ENCODE results near the gene ATG16L2. TPM values are rescaled to one million over a fixed set of nuclear protein-coding genes. Genes with fewer than 3 reads are reported as not detected.

ATG16L2 gene, protein sequence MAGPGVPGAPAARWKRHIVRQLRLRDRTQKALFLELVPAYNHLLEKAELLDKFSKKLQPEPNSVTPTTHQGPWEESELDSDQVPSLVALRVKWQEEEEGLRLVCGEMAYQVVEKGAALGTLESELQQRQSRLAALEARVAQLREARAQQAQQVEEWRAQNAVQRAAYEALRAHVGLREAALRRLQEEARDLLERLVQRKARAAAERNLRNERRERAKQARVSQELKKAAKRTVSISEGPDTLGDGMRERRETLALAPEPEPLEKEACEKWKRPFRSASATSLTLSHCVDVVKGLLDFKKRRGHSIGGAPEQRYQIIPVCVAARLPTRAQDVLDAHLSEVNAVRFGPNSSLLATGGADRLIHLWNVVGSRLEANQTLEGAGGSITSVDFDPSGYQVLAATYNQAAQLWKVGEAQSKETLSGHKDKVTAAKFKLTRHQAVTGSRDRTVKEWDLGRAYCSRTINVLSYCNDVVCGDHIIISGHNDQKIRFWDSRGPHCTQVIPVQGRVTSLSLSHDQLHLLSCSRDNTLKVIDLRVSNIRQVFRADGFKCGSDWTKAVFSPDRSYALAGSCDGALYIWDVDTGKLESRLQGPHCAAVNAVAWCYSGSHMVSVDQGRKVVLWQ
- total RNA-seq: 4.2 TPM

DNA sequence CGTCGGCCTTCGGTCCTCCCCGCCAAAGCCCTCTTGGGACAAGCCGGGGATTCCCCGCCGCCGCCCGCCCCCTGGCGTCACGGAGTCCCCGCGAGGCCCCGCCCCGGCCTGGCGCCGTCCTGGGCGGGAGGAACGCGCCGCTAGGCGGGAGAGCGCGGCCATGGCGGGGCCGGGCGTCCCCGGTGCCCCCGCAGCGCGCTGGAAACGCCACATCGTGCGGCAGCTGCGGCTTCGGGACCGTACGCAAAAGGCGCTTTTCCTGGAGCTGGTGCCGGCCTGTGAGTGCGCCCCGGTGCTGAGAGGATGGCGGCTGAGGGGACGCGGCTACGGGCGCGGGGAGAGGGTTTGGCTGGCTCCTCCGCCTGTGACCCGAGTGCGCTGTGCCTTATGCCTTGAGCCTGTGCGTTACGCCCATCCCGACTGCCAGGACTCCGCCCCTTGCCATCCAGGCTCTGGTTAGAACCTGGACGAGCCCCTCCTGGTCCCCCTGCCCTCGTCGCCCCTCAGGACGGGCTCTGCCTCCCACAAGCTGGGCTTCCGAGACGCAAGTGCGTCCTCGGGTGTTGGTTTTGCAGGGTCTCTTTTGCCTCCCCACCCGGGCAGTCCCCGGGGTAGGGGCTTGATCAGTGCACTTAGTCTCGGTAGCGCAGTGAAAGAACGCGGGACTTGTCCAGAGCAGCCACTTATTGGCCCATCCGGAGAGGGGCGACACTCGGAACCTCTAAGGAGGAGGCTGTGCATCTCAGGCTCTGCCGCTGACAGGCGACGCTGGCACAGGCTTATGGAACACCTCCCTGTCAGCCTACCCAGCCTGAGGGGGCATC lies at the start of gene ATG16L2:
Gene ATG16L2 (plus strand): TSS at position 126 of the 824 bp plus-strand sequence. CDS start 35 bp downstream, at position 161.
- no peak for DNase-seq

DNA sequence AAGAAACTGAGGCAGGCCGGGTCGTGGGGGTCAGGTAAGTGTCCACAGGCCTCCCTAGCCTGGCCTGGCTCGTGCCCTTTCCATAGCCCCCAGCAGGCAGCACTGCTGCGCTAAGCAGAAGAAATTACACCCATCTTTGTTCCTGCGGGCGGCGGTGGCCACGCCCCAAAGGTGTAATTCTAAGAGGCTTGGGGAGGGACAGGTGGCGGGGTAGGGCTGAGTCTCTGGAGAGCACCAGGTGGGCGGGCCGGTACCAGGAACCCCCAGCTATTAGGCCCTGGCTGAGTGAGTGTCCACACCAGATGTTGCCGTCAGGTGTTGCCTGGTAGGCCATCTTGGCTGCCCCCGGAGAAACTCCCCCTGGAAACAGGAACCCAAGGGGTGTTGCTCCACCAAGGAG lies 49.7 kb upstream of the ATG16L2 start:
- DNase-seq: no peak

DNA sequence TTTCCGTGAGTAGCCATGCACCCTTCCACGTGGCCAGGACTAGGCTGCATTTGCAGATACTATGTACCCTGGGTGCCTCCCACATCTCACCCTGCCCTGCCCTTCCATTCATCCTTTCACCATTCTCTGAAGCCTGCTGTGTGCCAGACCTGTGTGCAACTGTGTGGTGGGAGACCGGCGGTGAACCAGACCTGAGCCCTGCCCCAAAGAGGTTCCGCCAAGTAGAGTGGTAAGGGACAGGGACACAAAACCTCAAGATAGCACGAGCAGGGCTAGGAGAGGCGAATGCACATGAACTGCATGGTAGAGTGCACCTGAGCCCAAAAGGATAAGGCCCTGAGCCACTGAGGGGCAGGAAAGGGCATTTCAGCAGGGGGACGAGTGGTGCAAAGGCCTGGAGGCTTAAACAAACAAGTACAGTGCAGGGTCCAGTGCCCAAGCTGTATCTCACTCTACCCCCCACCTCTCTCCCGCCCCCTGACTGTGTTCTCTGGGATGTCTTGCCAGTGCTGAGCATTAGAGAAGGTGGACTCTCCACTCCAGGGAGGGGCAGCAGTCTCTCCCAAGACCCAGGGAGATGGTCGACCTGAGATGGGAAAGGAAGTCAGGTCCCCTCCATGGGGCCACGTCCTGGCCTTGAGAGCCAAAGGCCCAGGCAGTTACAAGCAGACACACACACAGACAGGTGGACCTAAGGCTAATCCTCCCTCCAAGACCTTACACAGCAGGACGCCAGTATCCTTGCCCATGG lies 47.9 kb upstream of the ATG16L2 start:
- no peak for DNase-seq

DNA sequence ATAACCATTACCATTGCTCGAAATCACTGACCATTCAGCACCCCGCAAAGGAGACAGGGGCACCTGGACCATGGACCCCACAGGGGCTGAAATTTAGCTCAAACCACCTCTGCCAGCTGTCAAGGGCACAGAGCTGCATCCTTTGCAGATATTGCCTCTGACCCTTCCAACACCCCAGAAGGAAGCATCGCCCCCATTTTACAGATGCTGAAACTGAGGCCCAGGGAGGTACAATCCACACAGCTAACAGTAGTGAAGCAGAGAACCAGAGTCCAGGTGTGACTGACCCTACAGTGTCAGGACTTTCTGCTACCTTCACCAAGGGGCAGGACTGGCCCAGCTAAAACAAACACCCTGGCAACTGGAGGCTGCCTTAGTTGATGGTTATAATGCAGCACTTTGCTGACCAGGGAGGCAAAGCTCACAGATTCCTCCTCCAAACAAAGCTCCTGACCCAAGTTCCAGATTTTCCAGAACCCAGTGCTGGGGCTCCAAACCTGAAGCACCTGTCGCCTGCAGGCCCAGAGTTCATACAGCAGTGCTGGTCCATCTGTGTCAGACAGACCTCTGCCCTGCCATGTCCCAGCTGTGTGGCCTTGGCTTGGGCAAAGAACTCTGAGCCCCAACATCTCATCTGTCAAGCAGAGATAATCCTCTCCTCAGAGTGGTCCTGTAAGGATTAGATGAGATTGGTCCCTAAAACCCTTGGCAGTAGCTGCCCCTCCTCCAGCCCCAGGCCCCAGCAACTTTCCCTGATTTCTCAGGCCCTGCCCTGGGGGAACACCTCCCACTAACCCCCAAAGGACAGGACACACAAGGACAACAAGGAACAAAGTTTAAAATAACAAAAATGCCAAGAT lies 46.8 kb upstream of the ATG16L2 start:
- DNase-seq: no peak

DNA sequence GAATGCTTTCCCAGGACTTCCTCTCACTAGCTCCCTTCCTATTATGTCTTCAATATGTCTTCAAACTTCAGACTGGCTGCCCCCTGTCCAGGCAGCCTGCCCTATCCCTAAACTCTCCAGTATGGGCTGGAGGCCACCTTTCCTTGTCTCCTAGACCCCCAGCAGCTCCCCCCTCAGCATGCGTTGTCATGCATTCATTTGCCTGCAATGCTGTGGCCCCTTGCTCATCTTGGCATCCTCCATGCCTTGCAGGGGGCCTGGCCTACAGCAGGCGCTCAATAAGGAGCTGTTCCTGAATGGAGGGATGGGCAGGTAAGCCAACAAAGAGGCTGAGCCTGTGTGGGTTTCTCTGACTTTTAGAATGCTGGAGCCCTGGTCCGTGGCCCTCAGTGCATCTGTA lies 45.6 kb upstream of the ATG16L2 start:
- DNase-seq: no peak

DNA sequence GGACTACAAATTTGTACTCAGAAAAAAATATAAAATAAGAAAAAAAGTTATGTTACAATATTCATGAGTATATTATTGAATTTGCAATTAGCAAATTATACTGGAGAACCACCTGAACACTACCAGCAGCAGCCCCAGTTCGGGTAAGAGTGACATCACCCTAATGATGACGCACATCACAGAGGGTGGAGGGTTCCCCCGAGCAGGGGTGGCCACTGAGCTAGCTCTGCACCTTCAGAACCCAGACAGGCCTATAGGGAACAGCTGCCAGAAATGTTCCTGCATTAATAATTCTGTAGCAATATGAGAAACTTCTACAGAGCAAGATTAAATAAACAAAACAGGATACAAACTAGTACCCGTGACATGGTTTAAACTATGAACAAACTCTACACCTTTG lies 44.5 kb upstream of the ATG16L2 start:
- no peak for DNase-seq

DNA sequence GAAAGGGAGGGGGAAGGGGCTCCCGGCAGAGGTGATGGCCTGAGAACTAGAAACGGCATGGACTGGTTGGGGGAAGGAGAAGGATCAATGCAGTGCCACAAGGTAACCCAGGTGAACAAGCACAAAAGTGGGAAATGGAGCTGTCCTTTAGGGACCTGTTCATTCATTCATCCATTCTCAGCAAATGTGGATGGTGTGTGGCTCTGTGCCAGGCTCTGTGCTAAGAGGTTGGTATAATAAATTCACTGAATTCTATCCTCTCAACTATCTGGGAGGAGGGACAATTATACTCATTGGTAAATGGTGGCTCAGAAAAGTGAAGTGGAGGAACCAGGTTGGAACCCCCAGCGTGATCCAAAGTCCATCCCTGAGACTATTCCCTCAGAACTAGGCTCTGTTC lies 43.4 kb upstream of the ATG16L2 start:
- DNase-seq: no peak

DNA sequence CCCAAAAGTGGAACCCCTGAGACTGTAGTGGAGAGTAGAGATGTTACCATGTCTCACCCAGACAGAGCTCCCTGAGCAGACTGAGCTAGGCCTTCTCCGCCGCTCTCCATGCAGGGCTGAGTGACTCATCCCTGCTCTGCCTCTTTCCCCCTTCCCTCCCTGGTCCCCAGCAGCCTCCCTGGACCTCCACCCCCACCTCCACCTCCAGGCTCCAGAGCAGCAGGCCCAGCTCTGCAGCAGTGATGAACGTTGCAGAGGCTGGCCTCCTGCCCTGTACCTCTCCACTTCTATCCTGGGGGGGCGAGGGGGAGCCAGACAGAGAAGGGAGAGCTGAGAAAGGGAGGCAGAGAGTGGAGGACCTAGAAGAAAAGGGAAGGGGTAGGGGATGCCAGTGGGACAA lies 42.7 kb upstream of the ATG16L2 start:
- DNase-seq: no peak

DNA sequence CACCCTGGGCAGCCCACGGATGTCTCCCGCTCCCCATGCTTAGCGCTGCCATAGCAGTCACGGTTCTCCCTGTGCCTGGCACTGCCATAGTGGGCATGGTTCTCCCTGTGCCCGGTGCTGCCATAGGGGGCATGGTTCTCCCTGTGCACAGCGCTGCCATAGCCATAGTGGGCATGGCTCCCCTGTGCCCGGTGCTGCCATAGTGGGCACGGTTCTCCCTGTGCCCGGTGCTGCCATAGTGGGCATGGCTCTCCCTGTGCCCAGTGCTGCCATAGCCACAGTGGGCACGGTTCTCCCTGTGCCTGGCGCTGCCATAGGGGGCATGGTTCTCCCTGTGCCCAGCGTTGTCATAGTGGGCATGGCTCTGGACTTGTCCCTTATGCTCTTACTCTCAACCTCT lies 42.2 kb upstream of the ATG16L2 start:
- DNase-seq: no peak

DNA sequence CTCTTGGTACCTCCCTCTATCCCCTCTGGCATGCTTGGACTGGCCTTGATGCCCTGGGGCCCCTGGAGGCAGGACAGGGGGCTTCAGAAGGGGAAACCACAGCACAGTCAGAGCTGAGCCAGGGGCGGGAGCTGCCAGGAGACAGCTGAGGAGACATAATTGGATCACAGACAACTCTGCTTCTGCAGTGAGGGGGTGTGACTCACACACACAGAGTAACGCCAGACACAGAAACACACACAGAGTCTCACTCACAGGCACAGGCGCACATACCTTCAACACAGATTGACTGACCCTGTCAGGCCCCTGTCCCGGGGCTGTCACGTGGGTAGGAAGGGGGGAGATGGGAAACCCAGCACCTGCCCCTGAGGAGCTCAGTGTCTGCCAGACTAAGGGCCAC lies 40.9 kb upstream of the ATG16L2 start:
- peak; percentile 62 for DNase-seq

DNA sequence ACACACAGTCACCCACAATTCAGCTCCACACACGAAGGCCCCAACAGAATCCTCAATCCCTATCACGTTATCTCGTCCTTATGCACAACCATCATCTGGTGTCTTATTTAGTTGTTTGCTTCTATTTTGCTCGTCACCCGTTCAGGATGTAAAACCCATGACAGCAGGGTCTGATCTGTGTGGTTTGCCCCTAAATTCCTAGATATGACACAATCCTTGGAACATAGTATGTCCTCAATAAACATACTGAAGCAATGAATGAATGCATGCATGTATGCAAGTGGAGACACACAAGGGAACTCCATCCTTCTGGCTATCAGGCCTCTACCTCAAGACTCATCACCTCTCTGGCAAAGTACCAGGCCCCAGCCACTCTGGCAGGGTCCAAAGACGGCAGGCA lies 40.5 kb upstream of the ATG16L2 start:
- DNase-seq: no peak

DNA sequence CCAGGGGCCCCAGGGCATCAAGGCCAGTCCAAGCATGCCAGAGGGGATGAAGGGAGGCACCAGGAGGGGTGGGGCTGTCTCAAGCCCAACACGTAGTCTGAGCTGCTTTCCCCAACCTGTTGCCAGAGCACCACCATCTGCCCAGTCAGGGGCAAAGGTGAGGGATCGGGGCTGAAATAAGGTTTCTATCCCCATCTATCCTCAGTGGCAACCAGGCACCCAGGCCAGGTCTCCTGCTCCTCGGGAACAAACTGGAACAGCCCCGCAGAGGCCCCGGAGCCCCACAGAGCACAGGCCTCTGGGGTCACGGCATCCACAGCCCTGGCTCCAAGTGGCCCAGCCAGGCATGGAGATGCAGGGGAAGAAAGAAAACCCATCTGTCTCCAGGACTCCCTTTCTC lies 39.7 kb upstream of the ATG16L2 start:
- DNase-seq: no peak

DNA sequence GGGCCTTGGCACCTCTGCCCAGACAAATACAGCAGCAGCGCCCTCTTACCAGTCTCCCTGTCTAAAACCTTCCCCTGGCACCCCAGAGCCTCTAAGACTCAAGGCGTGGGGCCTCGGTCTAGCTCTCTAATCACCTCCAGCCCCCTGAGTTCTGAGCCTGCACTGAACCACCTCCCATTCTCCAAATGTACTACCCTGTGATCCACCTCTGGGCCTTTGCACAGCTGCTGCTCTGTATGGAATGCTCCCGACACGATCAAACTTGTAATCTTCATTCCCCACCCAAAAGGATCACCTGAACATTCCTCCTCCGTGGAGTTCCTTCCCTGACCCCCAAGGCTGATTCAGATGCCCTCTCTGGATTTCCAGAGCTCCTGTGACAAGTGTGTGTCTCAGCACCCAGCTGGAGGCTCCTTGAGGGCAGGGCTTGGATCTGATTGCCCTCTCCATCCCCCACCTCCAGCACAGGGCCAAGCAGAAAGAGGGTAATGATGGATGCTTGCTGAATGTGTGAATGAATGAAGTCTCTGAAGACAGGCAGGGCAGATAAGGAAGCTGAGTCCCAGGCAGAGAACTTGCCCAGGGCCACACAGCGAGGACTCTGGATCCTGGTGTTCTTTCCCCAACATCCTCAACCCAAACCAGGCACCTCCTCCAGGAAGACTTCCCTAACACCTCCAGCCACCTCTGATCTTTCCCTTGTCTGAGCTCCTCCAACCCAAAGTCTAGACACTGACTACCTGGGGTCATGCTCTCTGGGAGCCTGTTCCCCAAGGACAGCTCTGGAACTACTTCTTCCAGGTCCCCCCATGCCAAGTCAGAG lies 38.7 kb upstream of the ATG16L2 start:
- DNase-seq: no peak

DNA sequence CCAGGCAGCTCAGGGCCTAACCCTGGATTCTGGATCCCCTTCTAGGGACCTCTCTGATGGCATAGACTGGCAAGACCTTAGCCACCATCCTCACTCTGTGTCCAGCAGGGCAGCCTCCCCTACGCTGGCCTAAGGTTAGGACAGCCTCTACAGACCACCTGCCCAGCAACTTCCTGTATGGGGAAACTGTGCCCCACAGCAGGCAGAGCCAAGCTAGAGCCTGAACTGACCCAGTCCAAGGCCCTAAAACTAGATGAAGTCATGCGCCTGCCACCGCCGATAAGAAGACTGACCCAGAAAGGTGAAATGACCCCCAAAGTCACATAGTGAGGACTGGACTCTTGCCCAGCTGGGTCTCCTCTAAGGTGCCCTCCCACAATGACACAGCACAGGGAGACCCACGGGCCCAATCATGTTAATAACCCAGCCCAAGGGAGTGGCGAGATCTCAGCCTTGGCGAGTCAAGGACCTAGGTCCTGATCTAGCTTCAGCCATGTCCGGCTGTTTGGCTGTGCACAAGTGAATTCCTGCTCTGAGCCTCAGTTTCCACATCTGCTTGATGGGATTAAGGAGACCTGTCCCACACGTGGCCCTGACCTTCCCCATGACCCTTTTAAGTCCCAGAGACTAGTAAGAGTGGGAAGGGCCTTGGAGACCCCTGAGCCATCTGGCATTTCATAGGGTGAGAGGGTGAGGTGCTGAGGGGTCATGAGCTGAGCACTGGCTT lies 37.9 kb upstream of the ATG16L2 start:
- no peak for DNase-seq

DNA sequence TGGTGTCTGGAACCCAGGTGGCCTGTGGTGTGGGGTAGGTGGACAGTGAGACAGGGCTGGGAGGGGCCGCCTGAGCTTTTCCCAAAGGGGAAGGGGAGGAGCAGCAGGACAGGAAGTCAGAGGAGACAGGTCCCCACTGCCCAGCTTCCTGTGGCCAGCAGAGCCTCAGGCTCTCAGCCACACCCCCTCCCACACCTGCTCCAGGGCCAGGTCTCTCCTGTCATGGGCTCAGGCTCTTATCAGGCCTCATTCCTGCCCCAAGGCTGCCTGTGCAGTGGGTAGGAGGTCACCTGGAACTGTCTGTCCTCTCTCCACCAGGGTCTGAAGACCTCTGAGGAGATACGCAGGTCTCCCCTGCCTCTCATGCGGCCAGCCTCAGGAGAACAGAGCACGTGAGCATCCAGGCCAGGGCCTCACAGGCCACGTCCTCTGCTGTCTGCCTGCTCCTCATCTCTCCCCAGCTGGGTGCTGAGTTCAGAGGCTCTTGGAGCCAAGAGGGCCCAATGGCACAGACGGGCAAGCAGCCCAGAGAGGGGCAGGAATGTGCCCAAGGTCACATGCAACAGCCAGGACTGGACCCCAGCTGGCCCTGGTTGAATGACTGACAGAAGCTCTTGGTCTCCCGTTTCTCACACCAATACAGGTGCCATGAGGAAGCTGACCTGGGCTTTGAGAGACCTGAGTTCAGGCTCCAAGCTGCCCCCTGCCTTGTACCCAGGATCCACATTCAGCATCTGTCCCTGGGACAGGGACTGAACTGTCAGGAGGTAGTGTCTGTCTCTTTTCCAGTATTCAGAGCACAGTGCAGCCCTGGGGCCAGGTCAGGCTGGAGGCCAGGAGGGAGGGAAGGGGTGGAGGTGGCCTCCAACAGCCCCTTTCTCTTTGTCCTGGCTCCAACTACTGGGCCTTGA lies 37.1 kb upstream of the ATG16L2 start:
- peak; percentile 50 for DNase-seq

DNA sequence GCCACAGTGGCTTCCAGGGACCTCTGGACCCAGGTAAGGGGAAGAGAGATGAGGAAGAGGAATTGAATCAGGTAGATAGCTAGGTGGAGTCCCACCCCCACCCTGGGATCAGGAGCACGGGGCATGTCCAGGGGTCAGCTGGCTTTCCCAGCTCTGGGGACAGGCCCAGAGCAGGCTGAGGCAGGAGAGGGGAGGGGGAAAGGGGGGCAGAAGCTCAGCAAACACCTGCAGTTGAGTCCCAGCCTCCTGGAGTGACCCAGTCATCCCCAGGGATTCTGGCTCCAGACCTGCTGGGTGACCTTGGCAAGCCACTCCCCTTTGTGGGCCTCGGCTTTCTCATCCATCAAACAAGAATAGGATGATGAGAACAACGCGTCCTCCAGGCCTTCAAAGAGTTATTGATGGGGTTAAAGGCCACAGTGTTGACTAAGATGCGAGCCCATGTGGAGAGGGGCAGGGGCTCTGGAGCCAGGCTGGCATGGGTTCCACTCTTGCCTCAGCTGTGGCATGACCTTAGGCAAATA lies 36.4 kb upstream of the ATG16L2 start:
- no peak for DNase-seq

DNA sequence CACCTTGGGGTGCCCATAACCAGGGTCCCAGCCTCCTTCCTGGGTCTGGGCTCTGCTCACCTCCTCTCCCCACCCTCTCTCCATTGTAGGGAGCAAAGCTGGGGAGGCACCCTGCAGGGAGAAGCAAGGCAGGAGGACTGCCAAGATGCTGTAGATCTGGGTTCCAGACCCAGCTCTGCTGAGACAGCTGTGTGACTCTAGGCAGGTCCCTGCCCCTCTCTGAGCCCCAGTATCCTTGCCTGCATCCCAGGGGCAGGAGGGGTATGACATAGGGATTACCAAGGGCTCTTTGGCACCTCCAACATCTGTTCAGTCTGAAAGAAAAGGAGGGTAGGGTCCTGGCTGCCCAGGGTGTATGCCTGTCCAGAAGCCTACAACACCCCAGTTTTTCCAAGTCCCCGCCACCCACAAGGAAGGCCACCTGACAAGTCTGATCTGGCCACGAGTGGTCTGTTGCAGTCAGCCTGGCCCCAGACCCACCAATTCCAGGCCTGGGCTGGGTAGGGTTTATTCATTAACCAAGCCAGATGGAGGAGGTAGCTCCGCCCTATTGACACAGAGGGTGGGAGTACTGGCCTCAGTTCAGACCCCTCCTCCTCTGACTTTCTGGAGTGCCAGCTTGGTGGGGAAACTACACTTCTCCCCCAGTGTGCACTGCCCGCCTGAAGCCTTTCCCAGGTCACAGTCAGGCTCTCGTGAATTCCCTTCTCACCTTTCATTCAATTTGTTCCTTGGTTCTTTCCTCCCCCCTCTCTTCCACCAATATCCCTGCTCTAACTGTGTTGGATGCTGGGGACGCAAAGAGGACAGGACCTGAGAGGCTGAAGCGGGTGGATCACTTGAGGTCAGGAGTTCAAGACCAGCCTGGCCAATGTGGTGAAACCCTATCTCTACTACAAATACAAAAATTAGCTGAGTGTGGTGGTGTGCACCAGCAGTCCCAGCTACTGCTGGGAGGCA lies 35.4 kb upstream of the ATG16L2 start:
- DNase-seq: no peak

Data from occipital lobe (tissue), 2 donors.